HG03066 (cell line): ENCODE results near the gene GRHL1.

Source experiments
- ATAC-seq: cut with Tn5 transposase; IDR thresholded peaks from one replicate; pipeline ENCODE4 v1.9.1; 2021; ENCODE audit warnings: low read depth; ENCODE audit not compliant: unreplicated experiment

Gene GRHL1

DNA sequence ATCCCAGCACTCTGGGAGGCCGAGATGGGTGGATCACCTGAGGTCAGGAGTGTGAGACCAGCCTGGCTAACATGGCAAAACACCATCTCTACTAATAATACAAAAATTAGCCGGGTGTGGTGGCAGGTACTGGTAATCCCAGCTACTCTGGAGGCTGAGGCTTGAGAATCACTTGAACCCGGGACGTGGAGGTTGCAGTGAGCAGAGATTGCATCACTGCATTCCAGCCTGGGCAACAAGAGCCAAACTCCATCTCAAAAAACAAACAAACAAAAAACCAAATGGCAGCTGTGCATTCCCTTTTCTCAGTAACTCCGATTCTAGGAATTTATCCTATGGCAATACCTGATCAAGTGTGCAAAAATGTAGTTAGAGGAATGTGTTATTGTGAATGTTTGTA is 4.7 kb upstream of the GRHL1 start:
- no peak for ATAC-seq

DNA sequence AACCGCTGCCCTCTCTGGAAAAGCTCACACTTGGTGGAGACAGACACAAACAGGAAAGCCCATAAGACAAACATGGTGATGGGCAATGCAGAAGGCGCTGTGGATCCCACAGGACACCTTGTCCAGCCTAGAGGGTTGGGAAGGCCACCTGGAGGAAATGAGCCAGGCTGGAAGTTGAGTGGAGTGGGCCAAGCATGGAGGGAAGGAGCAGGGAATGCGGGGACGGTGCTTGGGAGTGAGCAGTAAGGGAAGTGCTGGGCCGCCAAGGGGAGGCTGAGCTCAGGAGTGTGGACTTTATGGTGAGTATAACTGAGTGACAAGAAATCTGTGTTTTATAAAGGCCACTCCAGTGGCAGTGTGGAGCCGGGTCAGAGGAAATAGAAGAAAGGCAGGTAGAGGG is 2.8 kb upstream of the GRHL1 start:
- no peak for ATAC-seq

DNA sequence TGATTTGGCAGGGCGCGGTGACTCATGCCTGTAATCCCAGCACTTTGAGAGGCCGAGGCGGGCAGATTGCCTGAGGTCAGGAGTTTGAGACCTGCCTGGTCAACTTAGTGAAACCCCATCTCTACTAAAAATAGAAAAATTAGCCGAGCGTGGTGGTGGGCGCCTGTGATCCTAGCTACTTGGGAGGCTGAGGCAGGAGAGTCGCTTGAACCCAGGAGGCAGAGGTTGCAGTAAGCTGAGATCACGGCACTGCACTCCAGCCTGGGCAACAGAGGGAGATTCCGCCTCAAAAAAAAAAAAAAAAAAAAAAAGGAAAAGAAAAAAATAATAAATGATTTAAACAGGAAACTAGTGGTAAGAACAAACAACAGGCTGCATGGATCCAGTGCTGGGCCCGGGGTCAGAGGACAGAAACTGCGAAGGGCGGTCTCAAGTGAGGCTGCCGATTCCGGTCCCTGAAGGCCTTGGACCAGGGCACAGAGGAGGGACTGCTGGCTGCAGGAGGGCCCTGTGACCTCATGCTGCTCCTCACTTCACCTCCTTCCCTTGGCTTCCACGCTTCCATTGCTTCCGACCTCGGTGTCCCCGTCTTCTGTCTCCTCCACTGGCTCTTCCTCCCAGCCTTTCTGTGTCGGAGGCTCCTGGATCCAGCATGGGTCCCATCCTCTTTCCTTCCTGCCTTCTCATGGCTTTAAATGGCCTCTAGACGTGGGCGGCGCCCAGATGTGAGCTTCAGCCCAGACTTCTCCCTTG is 2.1 kb upstream of the GRHL1 start:
- ATAC-seq = no peak

DNA sequence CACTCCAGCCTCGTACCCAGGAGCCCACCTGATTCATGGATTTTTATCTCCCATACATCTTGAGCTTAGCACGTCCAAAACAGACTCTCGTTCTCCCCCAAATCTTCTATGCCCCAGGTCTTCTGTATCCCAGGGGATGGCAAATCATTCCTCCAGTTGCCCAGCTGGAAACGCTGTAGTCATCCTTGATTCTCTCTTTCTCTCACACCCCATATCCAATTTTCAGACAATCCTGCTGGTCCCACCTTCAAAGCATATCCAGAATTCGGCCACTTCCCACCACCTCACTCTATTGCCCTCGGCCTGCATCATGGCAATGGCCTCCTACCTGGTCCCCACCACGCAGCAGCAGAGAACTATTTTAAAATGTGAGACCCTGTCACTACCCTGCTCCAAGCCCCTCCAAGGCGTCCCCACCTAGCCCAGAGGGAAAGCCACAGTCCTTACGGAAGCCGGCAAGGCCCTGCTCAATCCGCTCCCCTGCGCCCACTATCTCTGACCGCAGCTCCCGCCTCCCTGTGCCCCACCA is 1.4 kb upstream of the GRHL1 start:
- ATAC-seq = no peak

DNA sequence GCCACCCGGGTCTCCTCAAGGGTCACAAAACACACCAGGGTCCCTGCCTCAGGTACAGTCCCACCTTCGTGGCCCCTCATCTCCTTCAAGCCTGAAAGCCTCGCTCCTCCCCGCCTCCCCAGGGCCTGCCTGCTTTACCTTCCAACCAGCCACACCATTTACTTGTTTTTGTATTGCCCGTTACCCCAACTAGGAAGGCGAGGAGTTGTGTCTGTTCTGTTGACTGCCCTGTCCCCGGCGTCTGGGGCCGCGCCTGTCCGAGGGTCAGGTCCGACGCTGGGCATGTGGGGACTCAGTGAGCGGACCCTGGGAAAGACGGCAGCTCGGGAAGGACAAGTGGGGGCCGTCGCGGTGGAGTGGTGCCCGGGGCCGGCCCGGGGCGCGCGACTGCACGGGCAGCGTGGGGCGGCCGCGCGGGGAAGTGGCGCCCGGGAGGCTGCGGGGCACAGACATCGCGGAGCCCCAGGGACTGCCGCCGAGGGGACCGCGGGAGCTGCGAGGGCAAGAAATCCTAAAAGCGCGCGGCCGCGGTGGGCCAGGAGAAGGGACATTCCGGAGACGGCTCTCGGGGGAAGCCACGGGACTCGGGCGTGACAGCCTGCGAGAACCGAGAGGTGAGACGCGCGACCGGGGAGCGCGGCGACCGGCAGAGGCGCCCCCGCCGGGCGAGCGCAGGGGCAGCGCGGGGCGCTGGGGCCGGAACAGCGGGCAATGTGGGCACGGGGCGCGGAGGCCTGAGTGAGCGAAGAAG is 797 bp upstream of the GRHL1 start:
- ATAC-seq = peak; percentile 38

DNA sequence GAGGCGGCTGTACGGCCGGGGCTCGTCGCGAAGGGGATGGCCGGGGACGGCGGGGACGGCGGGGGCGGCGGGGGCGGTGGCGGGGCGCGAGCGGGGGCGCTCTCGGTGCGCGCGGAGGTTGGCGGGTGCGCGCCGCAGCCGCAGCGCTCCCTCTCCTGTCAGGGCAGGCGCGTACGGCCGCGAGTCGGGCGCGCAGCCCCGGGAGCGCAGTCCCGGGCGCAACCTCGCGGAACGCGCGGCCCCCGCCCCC is 296 bp upstream of the GRHL1 start:
- no peak for ATAC-seq

DNA sequence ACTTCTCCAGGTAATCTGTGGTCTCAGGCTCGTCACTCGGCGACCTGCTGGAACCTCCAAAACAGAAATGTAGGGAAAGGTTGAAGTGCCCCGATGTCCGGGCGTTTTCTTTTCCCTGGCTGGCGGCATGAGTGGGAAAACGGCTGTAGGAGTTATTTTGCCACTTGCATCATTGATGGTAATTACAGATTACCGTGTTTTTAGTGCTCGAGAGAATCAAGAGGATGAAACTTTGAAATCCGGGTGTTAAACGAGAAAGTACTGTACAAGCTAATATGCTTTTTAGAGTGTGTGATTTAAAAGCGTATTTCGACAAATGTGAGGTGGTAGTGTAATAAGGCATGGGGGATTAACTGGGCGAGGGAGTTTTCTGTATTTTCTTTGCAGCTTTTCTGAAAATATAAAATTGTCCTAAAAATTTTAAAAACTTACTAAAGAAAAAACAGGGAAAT is 819 bp downstream of the GRHL1 start:
- no peak for ATAC-seq

DNA sequence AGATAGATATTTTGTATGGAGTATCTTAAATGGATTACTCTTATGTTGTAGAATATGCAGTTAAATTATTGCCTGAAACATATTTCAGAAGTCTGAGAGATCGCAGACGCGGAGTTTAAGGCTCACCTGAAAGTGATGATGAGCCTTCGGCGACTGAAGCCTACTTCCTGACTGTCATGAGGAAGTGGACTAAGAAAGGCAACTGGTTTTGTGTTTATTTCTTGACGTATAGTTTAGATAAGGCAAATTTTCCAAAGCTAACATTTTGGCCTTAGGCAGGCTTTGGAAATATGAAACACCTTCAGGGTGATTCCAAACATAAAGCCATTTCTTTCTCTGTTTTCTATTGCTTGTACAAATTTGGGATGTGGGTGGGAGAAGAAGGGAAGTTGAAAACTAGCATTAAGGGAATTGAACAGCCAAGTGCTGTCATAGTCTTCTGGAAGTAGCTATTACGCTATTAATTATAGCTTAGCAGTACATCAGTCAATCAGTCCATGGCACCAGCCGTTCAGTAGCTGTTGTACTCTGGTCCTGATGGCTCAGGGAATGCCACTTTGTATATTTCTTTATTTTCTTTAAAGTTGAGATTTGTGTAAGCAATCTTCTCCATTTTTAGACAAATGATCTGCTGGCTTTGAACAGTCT is 1.5 kb downstream of the GRHL1 start:
- ATAC-seq = no peak

DNA sequence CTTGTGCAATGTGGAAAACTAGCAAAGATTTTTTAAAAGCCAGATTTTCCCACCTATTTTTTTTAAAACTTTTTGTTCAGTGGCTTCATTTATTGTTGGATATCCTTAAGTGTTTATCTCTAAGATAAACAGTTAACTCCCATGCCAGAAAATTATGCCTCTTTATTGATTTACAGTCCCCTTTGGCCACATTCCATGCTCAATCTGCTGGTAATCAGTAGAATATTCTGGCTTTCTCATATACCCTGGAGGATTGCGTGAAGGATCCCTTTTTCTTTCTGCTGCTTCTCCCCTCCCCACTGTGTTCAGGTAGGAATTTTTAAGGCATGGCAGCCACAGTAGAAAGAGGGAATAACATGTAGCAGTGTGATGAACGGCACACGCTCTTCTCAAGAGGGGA is 2.6 kb downstream of the GRHL1 start:
- no peak for ATAC-seq

DNA sequence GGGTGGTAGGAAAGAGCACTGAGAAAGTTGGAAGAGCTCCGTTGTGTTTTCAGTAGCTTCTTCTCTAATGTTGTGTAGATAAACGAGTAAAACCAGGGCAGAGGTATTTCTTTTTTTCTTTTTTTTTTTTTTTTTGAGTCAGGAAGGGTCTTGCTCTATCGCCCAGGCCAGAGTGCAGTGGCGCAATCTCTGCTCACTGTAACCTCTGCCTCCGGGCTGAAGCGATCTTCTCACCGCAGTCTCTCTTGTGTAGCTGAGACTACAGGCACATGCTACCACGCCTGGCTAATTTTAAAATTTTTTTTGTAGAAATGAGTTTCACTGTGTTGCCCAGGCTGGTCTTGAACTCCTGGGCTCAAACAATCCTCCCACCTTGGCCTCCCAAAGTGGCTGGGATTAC is 6.6 kb downstream of the GRHL1 start:
- ATAC-seq = no peak

DNA sequence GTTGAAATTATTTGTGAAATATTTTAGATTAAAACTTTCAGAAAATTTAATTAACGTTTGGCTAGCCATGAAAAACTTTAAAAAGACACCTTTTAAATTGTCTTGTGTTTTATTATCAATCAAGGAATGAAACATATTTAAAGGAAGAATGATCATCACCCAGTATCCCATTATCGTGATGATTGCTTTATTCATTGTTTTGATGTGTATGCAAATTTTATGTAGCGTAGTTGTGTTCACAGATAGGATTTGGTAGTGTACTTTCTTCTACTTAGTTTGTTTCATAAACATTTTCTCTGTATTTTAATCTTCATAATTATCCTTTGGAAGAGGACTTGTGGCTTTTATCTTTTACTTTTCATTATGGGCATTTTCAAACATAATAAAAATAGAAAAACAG is 7.8 kb downstream of the GRHL1 start:
- ATAC-seq = no peak

DNA sequence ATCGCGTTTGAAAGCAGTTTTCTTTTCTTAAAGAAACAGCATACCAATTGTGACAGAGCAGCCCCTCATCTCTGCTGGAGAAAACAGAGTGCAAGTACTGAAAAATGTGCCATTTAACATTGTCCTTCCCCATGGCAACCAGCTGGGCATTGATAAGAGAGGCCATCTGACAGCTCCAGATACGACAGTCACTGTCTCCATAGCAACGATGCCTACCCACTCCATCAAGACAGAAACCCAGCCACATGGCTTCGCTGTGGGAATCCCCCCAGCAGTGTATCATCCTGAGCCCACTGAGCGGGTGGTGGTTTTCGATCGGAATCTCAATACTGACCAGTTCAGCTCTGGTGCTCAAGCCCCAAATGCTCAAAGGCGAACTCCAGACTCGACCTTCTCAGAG is 9.5 kb downstream of the GRHL1 start:
- ATAC-seq = no peak

DNA sequence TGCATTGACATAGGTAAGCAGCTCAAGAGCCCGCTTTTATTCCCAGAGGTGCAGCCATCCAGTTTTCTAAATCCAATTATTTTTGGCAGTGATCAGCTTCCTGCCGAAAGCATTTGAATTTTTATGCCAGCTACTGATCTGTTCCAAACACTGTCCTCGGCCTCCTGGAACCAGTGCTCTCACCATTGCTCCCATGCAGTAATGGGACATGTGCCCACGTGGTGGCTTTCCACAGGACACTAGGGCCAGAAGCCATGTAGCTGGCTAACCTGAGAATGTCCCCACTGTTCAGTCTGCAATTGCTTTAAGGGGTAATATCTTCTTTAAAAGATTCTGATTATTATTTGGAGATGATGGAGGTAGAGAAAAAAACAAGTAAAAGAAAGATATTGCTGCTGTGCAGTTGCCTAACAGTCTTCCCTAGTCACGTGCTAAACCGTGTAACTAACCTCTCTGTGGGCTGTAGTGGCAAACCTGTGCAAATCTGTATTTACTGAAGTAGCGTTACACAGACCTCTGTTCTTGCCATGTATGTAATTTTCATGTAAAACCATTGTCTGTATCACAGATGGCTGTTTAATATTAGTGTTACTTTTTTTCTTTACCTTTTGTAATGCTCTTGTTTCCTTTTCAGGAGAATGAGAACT is 13.0 kb downstream of the GRHL1 start:
- ATAC-seq = no peak

DNA sequence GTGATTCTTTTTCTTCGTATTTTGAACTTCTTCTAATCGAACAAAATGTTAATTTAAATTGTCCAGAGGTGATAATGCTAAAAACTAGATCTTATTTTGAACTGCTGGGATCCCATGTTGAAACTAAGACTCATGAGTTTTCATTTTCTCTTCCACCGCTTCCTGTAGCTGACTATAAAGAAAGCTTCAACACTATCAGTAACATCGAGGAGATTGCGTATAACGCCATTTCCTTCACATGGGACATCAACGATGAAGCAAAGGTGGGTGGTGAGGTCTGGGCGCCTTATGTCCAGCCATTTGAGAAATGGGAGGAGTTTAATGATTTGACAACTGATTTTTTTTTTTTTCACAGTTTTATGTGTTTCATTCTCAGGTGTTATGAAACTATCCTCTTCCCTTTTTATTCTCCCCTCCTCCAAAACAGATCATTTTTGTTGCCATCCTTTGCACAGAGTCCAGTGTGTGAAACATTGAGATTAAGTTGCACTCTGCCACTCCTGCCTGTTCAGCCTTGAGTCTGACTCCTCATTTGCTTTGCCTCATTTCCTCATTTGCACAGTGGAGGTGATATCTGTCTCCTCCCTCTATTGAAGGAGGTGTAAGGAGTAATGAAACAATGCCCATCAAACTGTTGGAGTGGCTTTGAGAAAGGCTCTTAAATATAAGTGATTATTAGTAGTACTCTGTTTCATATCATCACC is 13.8 kb downstream of the GRHL1 start:
- ATAC-seq = no peak

DNA sequence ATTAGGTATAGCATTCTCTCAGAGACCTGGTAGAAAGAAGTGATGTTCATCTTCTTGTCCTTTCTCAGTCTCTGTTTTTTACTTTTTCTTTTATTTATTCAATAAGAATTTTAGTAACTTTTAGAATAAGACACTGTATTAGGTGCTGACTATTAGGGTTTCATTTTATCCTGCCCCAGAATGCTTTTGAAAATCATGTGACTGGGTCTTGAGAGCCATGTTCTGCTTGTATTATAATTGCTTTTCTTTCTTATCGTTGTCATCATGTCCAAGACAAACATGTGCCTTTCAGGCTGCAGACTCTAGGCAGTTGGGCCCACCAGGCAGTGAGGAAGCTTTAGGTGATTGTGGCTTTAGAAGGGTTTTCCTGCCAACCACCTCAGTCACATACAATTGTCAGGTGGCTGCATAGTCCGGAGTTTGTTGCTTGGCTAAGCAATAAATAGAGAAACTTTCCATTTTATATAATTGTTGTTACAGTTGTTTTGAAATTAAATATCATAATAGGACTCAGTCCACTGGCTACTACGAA is 15.1 kb downstream of the GRHL1 start:
- ATAC-seq = no peak

DNA sequence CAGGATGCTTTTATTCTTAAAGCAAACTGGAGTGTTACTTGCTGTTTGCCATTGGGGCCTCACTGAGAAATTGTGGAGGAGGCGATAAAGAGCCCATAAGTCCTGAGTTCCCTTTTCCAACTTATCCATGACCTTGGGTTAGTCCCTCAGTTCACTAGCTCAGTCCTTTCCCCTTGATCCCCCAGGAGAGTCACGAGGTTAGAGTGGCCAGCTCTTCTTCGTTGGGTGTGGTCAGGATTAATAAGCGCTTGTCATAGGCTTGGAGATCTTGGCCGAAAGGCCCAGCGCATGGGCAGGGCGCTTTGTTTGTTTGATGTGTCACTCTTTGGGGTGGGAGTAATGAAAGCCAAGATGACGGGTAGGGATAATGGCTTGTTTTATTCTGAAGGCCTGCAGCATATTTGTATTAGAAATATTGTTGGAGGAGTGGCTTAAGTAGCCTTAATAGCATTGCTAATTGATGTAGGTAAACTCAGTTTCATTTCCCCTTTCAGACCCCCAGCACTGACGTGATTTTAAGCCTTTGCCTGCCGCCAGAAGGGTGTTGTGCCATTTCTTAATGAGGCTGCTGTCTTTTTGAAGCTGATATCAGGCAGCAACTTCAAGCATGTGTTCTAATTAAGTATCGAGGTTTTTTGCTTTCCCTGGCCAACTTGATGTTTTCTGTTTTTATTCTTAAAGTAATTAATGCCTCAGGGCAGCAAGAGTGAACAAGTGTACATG is 15.7 kb downstream of the GRHL1 start:
- ATAC-seq = no peak

DNA sequence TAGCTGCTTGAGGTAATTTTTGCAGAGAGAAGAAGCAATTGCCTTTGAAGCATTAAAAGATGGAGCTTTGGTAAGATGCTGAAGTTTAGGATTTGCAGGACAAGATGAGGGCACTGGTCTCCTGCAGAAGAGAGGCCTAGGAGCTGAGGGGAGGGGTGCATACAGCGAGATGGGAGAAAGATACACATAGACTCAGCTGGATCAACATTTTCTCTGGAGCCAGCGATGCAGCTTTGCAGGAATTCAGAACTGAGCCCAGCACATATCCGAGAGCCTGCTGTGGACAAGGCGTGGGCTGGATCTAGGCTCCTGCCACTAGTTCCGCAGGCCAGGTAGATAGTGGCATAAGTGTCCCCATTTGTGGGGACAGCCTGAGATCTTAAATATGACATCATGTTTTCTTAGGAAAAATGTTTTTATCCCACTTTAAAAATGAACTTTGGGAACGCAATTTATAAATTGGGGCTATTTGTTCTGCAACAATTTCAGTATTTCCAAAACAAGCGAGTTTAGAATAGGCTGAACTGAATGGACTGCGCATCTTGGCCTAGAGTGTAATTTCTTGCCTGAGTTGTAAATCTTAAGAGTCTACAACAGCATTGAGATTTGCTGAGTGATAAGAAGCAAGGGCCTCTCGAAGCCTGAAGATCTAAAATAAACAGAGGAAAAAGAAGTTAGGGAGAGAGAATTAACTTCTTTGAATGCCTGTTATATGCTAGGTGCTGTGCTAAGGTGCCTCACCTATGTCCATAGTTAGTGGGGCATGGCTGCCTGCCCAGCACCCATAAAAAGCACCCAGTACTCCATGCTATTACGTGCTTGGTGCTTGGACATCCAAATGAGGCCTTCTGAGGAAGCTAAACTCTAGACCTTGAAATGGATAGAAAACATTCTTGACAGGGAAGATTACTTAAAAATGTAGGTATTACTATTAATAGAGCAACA is 17.3 kb downstream of the GRHL1 start:
- ATAC-seq = no peak

DNA sequence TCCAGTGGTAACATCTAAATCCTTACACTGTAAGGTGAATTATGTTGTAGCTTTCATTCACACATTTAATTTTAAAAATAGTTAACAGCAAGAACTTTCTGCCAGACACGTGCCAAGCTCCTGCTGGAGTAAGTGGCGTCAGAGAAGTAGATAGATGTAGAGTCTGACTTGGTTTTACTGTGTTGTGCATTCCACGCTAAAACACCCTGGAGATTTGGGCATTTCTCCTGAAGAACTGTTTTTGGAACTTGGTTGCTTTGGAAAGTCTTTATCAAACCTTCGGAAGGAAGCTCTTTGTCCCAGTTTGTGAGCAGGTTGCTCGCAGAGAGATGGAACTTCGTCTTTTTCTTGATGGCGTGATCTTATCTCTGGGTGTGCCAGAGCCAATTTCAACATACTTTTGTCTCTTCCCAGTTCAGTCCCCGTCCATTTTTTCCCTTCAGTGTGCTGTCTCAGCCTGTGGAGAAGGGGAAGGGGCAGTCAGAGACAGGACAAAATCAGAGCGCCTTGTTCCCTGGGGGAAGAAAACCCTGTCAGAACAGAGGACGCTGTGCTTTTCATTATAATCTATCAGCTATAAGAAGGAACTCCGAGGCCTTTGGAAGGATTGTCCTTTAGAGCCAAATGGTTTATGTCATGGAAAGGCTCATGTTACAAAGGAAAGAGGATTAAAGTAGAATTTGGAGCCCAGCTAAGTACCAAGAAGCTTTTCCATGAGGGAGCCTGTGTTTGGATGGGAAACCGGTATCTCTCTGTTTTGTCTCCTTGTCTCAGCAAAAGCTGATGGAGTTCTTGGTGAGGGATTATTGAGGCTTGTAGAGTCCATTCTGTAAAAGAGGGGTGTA is 18.9 kb downstream of the GRHL1 start:
- ATAC-seq = no peak
